Kidney (tissue), 14 donors: ENCODE results near the gene STEAP1B. TPM values are rescaled to one million over a fixed set of nuclear protein-coding genes. Genes with fewer than 3 reads are reported as not detected.
"Not testable (repeated sequence)": the region's sequence is repeated elsewhere in the genome, so short reads cannot be mapped to it uniquely, and the experiment has no call there.

Source experiments
- DNase-seq, 5 donors: peaks; one replicate each; pipeline ENCODE4 v3.0.0-alpha.2; 2013 to 2020
- FAIRE-seq: peaks from 2 replicates; lab custom pipeline; 2012; peaks lifted over from hg19 to GRCh38; lab: Jason Lieb, UNC
- H3K27ac ChIP-seq, 2 donors: one replicate each; pipeline ENCODE4 v1.7.0; 2013; ENCODE audit warnings: low read depth in 2 of 2, low read length in 2 of 2, inconsistent platforms in 1 of 2
- H3K27me3 ChIP-seq: one replicate; pipeline ENCODE4 v1.7.1; 2013; ENCODE audit warnings: low read length, inconsistent platforms; ENCODE audit not compliant: control insufficient read depth, insufficient read depth
- H3K36me3 ChIP-seq, 3 donors: one replicate each; pipeline versions ENCODE4 v1.7.0 to v1.7.1; 2013; ENCODE audit warnings: low read length in 3 of 3, control low read depth in 1 of 3, inconsistent platforms in 1 of 3; ENCODE audit not compliant: insufficient read depth in 3 of 3, control insufficient read depth in 2 of 3
- H3K4me1 ChIP-seq, 3 donors: one replicate each; pipeline versions ENCODE4 v1.7.0 to v1.7.1; 2013; ENCODE audit warnings: low read length in 3 of 3, inconsistent platforms in 1 of 3, low read depth in 1 of 3; ENCODE audit not compliant: control insufficient read depth in 2 of 3, insufficient read depth in 2 of 3
- H3K4me3 ChIP-seq, 3 donors: one replicate each; pipeline versions ENCODE4 v1.7.0 to v1.8.1; 2013; ENCODE audit warnings: low read length in 3 of 3, control low read depth in 1 of 3, inconsistent platforms in 1 of 3
- H3K9ac ChIP-seq, 3 donors: one replicate each; pipeline versions ENCODE4 v1.7.0 to v1.7.1; 2013; ENCODE audit warnings: low read length in 3 of 3, control low read depth in 1 of 3, inconsistent platforms in 1 of 3
- H3K9me3 ChIP-seq, 3 donors: one replicate each; pipeline versions ENCODE4 v1.7.0 to v1.7.1; 2013; ENCODE audit warnings: low read length in 3 of 3, control low read depth in 1 of 3, inconsistent platforms in 1 of 3; ENCODE audit not compliant: control insufficient read depth in 2 of 3, insufficient read depth in 1 of 3
- CTCF ChIP-seq: IDR thresholded peaks from 3 replicates; pipeline ENCODE4 v1.5.1; 2012; ENCODE audit warnings: mild to moderate bottlenecking, moderate library complexity, borderline replicate concordance; ENCODE audit not compliant: insufficient read depth; ENCODE audit errors: extremely low read depth
- intact Hi-C: fragments of 100-400 bp; cut with DNase I; formaldehyde crosslinking; loops from one replicate; pipeline ENCODE4 v1.11.1; 2022
- polyA plus RNA-seq: library from polyadenylated mRNA; stranded (reverse); fragments of 350-450 nt; fragmentation: Illumina TruSeq; extraction: RNeasy Lipid Tissue Mini Kit (QIAGEN cat#74804); gene quantifications from one replicate; pipeline ENCODE4 v1.2.3, GENCODE V29; 2014; ENCODE audit warnings: low read depth, low replicate concordance; ENCODE audit not compliant: insufficient read depth
- total RNA-seq: library from RNA; stranded (reverse); fragmentation: NEBNext Ultra II Directional; extraction: Animal tissue kit (Norgen Biotek cat#: 25700); gene quantifications from one replicate; pipeline ENCODE4 v1.2.1, GENCODE V29; 2021
- donor health status: control.
- donor health status: control.
- donor health status: control.
- donor health status: control.
- donor health status: control.
- donor health status: DM: yes; HTN: yes; CAD: no.
- donor health status: Normal renal cell carcinoma (clear cell type).

The STEAP1B gene
- total and polyA plus RNA-seq, 2 donors from 2014 or later: 0.79 TPM; not detected in 1

- Histone ChIP-seq H3K9me3 (no peaks in the 10 kb centered on the region), H3K4me3 (no peak overlapping the region), H3K36me3 (no peaks in the 10 kb centered on the region), H3K27me3 (no peaks in the 10 kb centered on the region), H3K9ac (no peak overlapping the region), H3K27ac (no peak overlapping the region), H3K4me1 (no peaks in the 10 kb centered on the region)
- no peak for TF ChIP-seq CTCF
- FAIRE-seq (no peak), DNase-seq (no peak)
- intact Hi-C loops: no loop called here
Observed at GRCh38 chr7:22542669-22543068, 42.7 kb upstream of the STEAP1B start.

GRCh38 chr7:22542254-22542653 is 42.3 kb upstream of the STEAP1B start:
- Histone ChIP-seq H3K4me1 (no peaks in the 10 kb centered on the region), H3K27ac (no peak overlapping the region), H3K27me3 (no peaks in the 10 kb centered on the region), H3K36me3 (no peaks in the 10 kb centered on the region), H3K4me3 (no peak overlapping the region), H3K9ac (no peak overlapping the region), H3K9me3 (no peaks in the 10 kb centered on the region)
- FAIRE-seq (no peak), DNase-seq (no peak)
- no peak for TF ChIP-seq CTCF
- intact Hi-C loops: no loop called here

- Histone ChIP-seq H3K27me3 (no peaks in the 10 kb centered on the region), H3K9me3 (no peaks in the 10 kb centered on the region), H3K4me3 (no peak overlapping the region), H3K36me3 (no peaks in the 10 kb centered on the region), H3K9ac (no peak overlapping the region), H3K27ac (no peak overlapping the region), H3K4me1 (no peaks in the 10 kb centered on the region)
- no peak for TF ChIP-seq CTCF
- no peak for DNase-seq
- intact Hi-C loops: no loop called here
- no peak for FAIRE-seq
Observed at GRCh38 chr7:22541789-22542188, 41.8 kb upstream of the STEAP1B start.

GRCh38 chr7:22528537-22528936 is 28.5 kb upstream of the STEAP1B start:
- H3K9ac ChIP-seq, H3K9me3 ChIP-seq, H3K36me3 ChIP-seq, H3K4me3 ChIP-seq, H3K4me1 ChIP-seq, FAIRE-seq, H3K27me3 ChIP-seq, intact Hi-C loops, DNase-seq, H3K27ac ChIP-seq: not testable (repeated sequence)

GRCh38 chr7:22524353-22524947 is 24.5 kb upstream of the STEAP1B start:
- H3K9me3 ChIP-seq, DNase-seq, H3K27me3 ChIP-seq, H3K9ac ChIP-seq, H3K4me3 ChIP-seq, H3K36me3 ChIP-seq, H3K27ac ChIP-seq, intact Hi-C loops, H3K4me1 ChIP-seq, FAIRE-seq: not testable (repeated sequence)
